HT1080 (cell line): ENCODE measurements around the gene KCNAB2. TPM values are rescaled to one million over a fixed set of nuclear protein-coding genes. Genes with fewer than 3 reads are reported as not detected.

ENCODE experiments used
- DNase-seq: peaks from one replicate; pipeline ENCODE4 v3.0.0-alpha.2; 2015; ENCODE audit warnings: low read depth
- total RNA-seq: library from RNA; depleted of rRNA; stranded (reverse); fragments of >200 nt; shearing (Covaris generic); gene quantifications from 2 replicates; pipeline ENCODE4 v1.2.3, GENCODE V29; 2014

KCNAB2 gene
- total RNA-seq, 1 experiment from 2014 or later: 31.6 TPM

DNA sequence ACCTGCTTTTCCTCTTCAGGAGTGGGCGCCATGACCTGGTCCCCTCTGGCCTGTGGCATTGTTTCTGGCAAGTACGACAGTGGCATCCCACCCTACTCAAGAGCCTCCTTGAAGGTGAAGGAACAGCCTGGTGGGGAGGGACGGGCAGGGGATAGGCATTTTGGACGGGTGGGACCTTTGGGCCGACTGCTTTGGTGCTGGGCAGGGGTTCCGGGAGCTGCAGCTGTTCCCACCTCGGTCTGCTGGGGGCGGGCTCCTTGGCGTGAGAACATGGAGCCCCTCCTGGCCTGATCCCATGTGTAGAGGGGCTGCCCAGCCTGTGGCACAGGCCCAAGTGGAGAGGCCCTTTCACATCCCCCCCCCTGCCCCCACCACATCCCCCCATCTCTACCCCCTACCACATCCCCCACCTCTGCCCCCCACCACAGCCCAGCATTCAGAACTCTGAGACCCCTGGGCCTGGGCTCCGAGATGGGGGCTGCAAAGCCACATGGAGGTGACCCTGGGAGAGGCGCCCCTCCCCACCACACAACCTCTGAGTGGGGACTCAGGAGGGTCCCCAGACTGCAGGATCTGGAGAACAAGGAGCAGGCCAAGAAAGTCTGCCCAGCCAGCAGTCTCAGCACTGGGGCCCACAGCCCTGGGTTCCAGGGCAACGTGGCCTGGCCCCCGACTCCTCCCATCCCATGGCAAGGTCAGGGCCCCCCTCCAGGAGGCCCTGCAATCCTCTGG lies 50.0 kb downstream of the KCNAB2 start:
- DNase-seq: no peak

DNA sequence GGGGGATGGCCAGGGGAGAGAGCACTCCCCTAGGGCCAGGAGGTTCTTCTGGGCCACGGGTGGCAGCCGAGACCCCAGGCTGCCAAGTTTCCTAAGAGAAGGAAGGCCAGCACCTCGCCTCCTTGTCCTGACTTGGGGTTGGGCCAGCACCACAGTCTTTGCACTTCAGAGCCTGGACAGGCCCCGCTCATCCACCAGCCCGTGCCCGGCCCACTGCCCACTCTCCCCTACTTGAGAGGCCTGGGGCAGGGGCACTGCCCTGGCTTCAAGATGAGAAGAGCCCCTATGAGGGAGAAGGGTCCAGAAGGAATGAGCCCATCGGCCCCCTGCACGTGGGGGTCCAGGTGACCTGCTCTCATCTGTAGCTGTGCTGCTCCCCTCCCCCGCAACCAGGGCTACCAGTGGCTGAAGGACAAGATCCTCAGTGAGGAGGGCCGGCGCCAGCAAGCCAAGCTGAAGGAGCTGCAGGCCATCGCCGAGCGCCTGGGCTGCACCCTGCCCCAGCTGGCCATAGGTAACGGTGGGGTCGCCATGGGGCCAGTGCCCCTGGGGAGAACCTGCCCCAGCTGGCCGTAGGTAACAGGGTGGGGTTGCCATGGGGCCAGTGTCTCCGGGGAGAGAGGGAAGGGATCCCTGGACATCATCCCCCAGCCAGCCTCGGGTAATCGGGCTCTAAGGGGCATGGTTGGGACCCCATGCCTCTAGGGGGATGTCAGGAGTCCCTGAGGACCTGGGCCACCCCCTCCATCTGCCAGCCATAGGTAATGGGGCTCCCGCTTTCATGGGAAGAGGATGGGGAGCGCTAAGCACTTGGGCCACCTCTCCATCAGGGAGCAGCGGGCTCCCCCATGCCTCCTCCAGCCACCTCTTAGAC lies 50.8 kb downstream of the KCNAB2 start:
- DNase-seq: no peak

DNA sequence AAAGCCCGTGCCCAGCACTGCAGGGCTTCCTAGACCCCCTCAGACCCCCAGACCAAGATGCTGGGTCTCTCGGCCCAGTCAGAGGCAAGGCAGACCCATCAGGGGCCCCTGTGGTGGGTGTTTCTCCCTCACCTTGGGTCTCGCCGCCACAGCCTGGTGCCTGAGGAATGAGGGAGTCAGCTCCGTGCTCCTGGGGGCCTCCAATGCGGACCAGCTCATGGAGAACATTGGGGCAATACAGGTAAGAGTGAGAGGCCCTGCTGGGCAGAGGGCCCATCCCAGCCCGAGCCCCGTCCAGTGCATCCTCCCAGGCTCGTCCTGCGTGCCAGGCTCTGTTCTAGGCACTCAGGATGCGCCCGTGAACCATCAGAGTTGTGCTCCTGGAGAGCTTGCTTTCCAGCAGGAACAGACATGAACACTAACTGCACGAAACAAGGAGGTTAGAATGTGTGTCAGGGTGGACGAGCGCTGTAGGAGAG lies 51.5 kb downstream of the KCNAB2 start:
- DNase-seq: no peak

GRCh38 chr1:6097824-6098223 lies 52.1 kb downstream of the KCNAB2 start:
- DNase-seq: no peak

DNA sequence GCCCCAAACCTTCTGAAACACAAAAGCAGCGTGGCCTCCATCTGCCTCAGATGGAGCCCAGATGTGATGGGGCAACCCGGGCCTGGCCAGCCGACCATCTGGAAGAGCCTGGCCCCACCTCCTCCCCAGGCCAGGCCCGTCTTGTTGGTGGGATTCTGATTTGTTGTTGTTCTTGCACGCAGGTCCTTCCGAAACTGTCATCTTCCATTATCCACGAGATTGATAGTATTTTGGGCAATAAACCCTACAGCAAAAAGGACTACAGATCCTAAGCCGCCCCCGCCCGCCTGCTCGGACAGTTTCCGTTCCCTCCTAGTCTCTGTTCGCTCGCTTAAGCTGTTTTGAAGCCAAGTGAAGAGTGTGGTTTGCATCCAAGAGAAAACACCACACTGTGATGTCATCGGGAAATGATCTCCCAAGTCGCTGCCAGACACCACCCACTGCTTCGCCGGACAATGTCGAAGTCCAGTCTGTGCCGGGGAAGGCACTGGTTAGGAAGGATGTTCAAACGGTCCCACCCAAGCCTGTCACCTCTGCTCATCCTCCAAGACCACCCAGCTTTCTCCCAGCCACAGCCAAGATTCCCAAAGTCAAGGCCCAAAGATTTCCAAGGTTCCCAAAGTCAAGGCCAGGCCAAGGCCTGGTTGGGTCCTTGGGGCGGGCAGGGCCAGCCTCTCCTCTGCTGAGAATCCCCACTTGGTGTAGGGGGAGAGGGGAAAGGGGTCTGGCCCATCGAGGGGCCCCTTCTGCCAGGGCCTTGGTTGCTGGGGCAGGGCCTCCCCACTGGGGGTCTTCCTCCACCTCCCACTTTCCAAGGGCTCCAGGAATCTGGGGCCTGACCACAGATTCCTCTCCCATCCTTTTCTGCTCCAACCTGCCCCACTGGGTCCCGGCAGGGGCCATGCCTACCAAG lies 52.9 kb downstream of the KCNAB2 start:
- no peak for DNase-seq

GRCh38 chr1:6099297-6099696 lies 53.6 kb downstream of the KCNAB2 start:
- no peak for DNase-seq

DNA sequence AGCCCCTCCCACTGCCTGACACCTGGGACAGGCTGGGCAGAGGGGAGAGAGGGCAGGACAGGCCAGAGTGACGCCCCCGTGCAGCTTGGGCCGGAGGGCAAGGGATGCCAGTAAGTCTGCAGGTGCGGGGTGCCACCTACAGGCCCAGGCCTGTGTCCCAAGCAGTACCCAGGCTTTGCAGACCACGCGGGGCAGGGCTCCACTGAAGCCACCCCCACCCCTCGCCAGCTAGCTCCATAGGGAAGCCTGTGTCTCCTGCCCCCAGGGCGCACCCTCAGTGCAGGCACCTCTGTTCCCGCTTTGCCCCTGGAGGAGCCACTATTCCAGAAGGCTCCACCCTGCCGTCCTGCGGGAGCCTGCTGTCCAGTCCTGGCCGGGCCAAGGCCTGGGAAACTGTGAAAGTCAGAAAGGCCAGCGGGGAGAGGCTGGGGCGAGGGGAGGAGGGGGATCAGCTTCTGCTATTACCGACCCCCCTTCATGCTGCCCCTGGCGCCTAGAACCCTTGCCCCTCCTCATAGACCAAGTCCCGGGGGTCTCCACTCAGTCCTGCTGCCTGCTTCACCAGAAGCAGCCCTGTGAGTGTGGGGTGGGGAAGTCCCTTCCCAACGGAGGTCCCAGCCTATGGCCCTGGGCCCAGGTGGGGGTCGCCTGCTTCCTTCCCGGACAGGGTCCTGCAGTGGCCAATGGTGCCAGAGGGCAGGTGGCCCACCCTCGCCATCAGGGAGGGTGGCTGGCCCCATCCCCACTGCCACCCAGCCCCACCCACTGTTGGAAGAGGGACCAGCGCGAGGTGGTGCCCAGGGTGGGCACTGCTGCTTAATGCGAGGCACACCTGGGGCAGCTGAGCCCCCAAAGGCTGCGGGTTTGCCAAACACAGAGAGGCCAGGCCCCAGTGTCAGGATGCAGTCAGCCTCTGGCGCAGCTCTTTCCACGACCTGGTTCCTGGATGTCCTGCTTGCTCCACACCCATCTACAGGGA lies 54.4 kb downstream of the KCNAB2 start:
- no peak for DNase-seq

- no peak for DNase-seq
Measured at GRCh38 chr1:6100861-6101783, 55.4 kb downstream of the KCNAB2 start.

DNA sequence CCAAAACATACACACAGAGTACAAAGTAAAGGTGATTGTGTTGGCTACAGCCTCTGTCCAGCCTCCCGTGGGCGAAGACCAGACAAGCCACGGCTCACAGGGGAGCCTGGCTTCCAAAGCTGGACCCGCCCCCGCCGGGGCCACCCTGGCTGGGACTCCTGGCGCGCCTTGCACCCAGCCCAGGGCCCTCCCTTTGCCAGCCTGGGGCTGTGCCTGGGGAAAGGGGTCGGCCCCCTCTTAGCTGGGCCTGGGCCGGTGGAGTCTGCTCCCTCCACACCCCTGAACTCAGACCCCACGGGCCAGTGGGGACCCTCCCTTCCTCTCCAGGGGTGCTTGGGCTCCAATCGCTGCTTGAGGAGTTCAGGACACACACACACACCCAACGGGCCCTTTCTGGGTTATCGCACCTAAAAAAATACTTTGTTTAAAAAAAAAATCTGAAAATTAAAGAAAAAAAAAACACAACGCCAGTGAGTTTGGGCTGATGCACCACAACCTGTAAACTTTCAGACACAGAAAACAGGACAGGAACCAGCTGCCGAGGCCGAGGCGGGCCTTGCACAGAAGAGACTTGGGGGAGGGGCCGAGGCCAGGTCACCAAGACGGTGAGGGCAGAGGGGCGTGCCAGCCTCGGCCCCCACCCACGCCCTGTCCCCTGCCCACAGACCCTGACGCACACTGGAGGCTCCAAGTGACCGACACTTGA lies 56.3 kb downstream of the KCNAB2 start:
- no peak for DNase-seq

DNA sequence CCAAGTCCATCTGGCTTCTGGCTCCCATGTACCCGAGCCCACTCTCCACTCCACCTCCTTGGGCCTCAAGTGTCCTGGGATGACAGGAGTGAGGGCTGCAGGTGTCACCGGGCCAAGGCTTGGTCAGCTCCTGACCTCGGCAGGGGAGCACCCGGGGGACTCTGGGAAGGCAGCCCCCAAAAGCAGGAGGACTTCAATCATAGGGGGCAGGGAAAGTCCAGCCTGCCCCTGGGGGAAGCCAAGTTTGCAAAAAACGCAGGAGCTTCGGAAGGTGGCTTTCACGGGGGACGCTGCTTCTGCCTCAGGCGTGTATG lies 56.8 kb downstream of the KCNAB2 start:
- DNase-seq: no peak

DNA sequence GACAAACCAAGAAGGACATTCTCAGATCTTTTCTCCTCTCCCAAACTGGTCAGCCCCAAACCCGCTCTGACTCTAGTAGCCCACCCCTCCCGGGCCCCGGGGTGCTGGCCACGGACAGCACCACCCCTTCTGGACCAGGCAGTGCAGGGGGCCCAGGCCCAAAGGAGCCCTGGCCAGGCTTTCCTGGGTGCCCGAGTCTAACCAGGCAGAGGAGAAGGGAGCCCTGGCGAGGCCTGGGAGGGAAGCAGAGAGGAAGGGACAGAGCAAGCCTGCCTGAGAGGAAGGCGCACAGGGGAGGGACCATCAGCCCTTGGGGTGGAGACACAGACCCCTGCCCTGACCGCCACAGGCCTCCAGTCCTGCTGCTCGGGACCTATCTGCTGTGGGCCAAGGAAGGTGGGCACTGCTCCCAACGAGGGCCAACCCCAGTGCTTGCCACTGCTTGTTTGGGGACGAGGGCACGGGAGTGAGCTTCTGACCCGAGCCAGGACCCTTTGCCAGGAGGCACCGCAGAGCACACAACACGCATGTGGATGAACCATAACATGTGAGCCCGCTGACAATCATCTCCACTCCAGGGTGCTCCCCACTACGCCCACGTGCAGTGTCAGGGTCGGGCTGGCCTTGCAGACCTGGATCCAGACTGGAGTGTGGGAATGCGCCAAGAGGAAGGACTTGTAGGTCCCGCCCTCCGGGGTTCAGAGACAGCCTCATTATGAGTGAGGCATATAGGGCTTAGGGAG lies 57.6 kb downstream of the KCNAB2 start:
- no peak for DNase-seq

DNA sequence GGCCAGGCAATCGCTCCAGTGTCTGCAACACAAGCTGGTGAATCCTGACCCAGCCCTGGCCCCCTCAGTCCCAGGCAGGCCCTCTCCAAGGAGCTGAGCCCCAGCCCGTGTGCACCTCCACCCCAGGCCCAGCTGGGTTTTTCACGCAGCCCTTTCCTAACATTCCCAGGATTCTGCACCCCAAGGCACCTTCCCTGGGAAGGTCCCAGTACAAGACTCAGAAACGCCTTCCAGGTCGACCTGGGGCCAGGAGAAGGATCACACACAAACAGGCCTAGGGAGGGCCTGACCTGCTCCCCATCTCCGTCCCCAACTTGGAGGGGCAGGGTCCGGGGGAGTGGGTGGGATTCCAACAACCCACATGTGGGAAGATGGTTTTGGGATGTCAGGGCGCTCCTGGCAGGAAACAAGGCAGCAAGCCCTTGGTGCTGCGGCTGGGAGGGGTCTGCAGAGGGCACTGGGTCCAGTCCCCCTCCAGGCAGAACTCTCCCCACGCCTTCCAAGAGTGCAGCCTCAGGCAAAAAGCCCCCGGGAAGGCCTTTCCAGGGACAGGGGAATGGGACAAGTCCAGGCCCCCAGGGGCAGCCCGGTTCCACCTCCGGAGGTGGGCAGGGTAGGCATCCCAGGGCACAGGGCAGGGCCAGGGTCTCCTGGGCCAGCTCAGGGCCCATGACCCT lies 58.3 kb downstream of the KCNAB2 start:
- no peak for DNase-seq

DNA sequence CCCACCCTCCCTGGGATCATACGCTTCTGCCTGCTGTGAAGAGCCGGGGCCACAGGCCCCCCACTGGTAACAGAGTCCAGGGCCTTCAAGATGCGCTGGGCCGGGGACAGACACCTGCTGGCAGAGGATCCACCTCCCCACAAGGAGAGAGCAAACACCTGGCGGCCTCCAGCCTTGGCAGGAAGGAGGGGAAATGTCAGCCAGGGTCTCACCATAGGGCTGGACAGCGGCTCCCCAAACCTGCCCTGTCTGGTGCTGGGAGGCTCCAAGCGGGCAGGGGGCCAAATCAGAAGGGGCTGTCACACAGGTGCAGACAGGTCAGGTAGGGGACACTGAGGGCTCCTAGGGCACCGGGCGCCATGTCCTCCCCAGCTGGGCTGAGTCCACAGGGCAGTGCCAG lies 58.9 kb downstream of the KCNAB2 start:
- no peak for DNase-seq

DNA sequence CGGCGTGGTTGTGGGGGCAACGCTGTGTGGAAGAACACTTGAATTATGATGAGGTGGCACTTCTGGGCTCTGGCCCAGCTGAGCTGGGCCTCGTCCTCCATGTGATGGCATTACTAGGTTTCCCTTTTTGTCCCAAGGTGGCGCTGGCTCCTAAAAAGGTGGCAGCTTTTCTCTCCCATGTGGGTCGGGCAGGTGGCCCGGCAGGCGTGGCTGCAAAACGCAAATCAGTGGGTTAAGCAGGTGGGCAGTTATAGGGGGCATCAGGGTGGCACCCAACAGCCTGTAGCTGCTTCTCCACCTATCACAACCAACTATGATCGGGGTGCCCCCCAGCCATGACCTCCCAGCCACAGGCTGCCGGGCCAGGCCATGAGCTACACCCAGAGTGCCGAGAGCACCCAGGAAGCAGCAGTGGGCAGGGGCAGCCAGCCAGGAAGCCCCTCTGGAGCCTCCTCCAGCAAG lies 59.6 kb downstream of the KCNAB2 start:
- DNase-seq: no peak

DNA sequence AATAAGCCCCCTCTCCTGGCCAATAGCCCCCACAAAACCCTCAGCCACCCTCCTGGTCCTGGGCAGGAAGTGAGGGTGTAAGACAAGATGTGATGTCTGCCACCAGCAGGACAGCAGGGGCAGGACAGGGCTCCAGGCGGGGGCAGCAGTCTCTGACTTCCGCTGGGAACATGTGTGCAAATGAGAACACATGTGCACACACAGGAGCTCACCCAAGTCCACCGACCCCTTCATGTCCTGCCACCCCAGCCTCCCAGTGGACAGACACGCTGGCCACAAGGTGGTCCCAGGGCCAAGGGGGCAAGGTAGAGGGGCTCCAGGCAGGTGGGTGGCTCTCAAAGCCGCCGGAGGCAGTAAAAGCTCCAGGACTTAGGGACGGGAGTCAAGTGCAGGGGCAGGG lies 60.1 kb downstream of the KCNAB2 start:
- no peak for DNase-seq

GRCh38 chr1:6106321-6106731 lies 60.6 kb downstream of the KCNAB2 start:
- DNase-seq: no peak

GRCh38 chr1:6106977-6107376 lies 61.3 kb downstream of the KCNAB2 start:
- no peak for DNase-seq
